HG02884 (cell line): ENCODE measurements around the gene SDC1.

ENCODE experiments used
- ATAC-seq: cut with Tn5 transposase; IDR thresholded peaks from one replicate; pipeline ENCODE4 v1.9.1; 2021; ENCODE audit warnings: mild to moderate bottlenecking, moderate library complexity; ENCODE audit not compliant: unreplicated experiment

The SDC1 gene

DNA sequence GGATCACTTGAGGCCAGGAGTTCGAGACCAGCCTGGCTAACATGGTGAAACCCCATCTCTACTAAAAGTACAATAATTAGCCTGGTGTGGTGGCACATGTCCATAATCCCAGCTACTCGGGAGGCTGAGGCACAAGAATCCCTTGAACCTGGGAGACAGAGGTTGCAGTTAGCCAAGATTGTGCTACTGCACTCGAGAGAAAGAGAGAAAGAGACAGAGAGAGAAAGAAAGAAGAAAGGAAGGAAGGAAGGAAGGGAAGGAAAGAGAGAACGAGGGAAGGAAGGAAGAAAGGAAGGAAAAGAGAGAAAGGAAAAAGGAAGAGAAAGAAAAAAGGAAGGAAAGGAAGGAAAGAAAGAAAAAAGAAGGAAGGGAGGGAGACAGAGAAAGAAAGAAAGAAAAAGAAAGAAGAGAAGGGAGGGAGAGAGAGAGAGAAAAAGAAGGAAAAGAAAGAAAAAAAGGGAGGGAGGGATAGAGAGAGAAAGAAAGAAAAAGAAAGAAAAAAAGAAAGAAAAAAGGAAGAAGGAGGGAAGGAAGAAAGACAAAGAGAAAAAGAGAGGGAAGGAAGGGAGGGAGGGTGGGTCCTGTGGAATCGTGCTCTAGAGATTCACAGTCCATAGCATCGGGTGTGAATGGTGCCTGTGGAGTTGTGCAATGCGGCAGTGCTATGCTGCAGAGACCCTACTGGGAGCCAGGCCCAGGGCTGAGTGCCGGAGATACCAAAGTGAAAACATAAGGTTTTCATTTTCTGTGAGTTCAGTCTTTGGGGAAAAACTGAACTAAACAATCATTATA, 4.6 kb upstream of the SDC1 start:
- ATAC-seq: no peak

DNA sequence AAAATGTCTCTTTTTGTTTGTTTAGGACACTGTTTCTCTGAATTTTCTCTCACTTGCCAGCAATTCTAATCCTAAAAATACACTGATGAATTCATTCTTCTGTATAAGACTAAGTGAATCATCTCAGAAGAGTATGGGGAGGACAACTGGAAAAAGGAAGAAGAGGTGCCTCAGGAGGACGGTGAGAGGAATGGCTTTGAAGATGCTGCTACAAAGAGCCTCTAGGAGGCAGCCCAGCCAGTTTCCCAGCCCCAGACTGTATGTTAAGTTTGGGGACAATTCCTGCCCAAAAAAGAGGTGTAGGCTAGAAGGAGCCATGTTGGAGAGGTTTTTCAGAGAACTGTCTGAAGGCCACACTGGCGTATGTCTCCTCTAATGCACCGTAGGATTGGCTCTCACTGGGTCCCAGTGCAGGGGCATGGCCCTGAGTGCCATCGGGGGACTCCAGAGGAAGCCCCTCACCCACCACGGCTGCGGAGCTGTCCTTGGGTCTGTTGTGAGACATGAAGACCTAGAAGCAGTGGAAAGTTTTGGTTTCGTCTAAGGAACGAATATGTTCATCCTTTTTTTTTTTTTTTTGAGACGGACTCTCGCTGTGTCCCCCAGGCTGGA, 3.1 kb upstream of the SDC1 start:
- no peak for ATAC-seq

DNA sequence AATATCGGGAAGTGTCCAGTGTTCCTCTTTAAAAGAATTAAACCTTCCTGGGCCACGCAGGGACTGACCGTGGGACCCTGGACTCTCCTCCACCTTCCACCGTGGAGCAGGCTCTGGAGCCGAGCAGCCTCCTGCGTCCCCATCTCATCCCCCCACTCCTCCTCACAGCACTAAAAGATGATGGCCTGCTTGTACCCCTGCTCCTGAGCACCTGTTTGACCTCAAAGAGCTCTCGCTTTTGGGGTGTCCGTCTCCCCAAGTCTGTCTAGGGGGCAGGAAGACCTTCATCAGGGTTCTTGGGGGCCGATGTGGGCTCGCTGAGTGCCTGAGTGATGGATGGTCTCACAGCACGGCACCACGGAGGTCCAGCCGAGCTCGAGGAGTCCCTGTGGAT, 1.2 kb upstream of the SDC1 start:
- no peak for ATAC-seq

GRCh38 chr2:20225294-20226151, 593 bp upstream of the SDC1 start:
- ATAC-seq: peak; percentile 61

DNA sequence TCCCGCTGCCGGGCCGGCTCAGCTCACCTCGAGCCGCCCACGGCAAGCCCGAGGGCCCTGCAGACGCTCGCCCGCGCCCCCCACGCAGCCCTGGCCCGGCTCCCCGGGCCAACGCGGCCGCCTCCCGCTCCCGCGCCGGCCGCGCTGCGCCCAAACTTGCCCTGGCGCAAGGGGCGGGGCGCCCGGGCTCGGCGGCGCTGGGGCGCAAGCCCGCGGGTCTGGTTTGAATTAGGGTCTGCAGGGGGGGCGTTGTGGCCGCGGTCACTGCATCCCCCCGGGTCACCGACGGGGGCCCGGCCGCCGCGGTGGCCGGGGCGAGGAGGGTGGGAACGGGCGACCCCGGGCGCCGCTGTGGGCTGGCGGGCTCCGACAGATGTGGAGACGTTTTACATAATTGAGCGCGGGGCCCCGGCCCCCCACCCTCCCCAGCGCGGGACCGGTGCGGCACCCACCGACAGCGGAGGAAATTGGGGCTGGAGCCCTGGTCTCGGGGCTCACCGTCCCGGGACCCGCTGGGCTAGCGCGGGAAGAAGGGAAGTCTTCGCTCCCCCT, 690 bp downstream of the SDC1 start:
- no peak for ATAC-seq

DNA sequence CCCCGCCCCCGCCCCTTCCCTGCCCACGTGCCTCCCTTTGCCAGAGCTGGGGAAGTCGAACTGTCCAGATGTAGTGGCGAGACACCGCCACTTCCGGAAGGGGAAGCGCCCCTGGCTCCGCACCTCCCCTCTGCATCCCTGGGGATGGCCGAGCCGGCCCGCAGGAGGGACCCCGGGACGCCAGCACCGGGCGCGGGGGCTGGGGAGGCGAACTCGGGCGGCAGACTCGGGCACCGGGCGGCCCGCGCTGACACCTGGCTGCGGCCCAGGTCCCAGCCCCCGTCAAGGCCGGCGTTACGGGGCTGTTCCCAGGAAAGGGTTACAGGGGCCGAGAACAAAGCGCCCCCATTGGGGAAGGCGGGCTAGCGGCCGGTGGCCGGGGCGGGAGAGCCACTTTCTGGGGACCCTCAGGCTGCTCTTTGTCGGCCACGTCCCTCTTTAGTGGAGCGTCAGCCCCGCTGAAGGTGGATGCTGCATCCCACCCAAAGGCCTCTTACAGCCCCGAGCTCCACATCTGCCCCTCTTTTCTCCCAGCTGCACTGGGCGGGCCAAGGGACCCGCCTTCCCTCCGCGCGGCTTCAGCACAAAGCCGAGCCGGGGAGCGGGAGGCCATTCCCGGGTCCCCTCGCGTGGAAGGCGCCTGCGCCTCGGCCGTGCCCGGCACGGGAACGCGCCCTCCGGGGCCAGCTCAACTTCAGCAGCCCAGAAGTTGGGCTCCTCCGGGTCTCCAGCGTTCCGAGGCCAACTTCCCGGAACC, 1.3 kb downstream of the SDC1 start:
- no peak for ATAC-seq

GRCh38 chr2:20222769-20223406, 2.0 kb downstream of the SDC1 start:
- no peak for ATAC-seq

GRCh38 chr2:20222014-20222768, 2.7 kb downstream of the SDC1 start:
- ATAC-seq: no peak

DNA sequence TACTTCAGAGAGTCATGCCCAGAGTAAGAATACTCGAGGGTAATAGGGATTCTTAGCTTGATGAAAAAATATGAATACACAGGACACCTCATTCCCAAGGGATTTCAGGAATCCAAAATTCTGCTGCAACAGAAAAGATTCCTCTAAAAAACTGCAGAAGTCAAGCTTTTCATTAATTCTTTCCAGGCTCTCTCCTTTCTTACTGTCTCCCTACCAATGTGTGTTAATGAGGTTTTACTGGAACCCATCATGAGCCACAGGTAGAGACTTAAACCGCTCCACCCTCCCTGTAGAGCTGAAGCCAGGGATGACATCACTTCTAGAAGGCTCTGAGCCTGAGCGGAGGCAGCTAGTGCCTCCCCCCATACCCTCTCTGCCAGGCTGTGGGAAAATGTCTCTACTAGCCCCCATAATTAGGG, 3.4 kb downstream of the SDC1 start:
- no peak for ATAC-seq

GRCh38 chr2:20220806-20221554, 4.0 kb downstream of the SDC1 start:
- ATAC-seq: no peak

GRCh38 chr2:20219763-20220380, 5.1 kb downstream of the SDC1 start:
- ATAC-seq: no peak

GRCh38 chr2:20218331-20219320, 6.3 kb downstream of the SDC1 start:
- ATAC-seq: no peak

DNA sequence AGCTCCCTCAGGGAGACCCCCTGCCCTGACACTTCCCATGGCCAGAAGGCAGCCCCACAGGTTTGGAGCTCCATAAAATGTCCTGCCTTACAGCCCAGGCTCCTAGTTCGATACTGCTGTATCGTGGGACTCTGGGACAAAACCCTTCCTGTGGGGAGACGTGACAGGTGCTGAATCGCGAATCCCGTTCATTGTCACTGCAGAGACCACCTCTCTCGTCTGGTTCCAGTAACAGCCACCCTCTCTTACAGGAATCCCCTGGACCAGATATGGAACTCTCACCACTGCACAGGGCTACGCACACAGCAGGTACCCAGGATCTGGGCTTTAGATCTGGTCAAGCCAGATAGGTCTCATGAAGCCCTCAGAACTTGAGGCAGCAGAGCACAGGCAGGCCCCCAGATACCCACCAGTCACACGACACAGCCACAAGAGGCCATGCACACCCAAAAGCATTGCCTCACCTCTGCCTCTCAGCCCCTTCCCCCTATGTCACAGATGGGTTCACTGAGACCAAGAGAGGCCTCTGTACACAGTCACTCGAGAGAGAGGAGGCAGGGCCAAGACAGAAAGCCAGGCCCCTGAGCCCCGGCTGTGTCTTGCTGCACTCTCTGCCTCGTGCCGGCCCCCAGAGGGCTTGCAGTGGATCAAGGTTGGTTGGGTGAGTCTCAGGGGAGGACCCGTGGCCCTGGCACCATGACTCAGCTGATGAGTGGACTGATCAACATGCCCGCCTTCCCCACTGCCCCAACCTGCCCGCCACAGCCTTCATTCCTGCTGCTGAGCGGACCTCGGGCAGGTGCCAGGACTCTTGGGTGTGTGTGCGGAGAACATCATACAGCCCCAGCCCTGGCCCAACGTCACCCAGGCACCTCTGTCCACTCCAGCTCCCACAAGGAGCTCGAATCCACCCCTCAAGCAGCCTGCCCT, 7.6 kb downstream of the SDC1 start:
- no peak for ATAC-seq

- no peak for ATAC-seq
These were observed 8.6 kb downstream of the SDC1 start for GRCh38 chr2:20216130-20217025.
